NCI-H1436 treated with DMSO at 0.1 percent for 48 hours (cell line): ENCODE measurements around the gene CCT7.

Experiments used
- DNase-seq: peaks from one replicate; lab custom pipeline; 2025; lab: John Stamatoyannopoulos, UW

CCT7 gene

GRCh38 chr2:73268830-73269685 is 35.0 kb downstream of the CCT7 start:
- no peak for DNase-seq

GRCh38 chr2:73269686-73270465 is 35.8 kb downstream of the CCT7 start:
- no peak for DNase-seq

GRCh38 chr2:73272270-73272669 is 38.2 kb downstream of the CCT7 start:
- no peak for DNase-seq

GRCh38 chr2:73279852-73280251 is 45.7 kb downstream of the CCT7 start:
- no peak for DNase-seq

GRCh38 chr2:73281244-73281643 is 47.1 kb downstream of the CCT7 start:
- DNase-seq: no peak

GRCh38 chr2:73282924-73283544 is 48.9 kb downstream of the CCT7 start:
- no peak for DNase-seq

- no peak for DNase-seq
These were observed 49.6 kb downstream of the CCT7 start for GRCh38 chr2:73283545-73284295.

- no peak for DNase-seq
These were observed 50.4 kb downstream of the CCT7 start, which contains the start of gene FBXO41 for GRCh38 chr2:73284296-73285158. FBXO41 (minus strand) TSS chr2:73284478; CDS start chr2:73269630, 14,848 bp downstream.

- DNase-seq: no peak
These were observed 51.1 kb downstream of the CCT7 start for GRCh38 chr2:73285159-73285739.

- no peak for DNase-seq
These were observed 52.1 kb downstream of the CCT7 start for GRCh38 chr2:73286134-73286655.

- no peak for DNase-seq
These were observed 55.2 kb downstream of the CCT7 start for GRCh38 chr2:73289304-73289703.

GRCh38 chr2:73290049-73290839 is 56.1 kb downstream of the CCT7 start:
- DNase-seq: no peak

- DNase-seq: no peak
These were observed 57.0 kb downstream of the CCT7 start for GRCh38 chr2:73291093-73291460.

GRCh38 chr2:73291461-73292315 is 57.6 kb downstream of the CCT7 start:
- no peak for DNase-seq

GRCh38 chr2:73292316-73292905 is 58.3 kb downstream of the CCT7 start:
- no peak for DNase-seq

- no peak for DNase-seq
These were observed 58.9 kb downstream of the CCT7 start for GRCh38 chr2:73292906-73293533.

- DNase-seq: peak; percentile 49
These were observed 59.5 kb downstream of the CCT7 start, which contains the start of gene EGR4 for GRCh38 chr2:73293534-73294171. EGR4 (minus strand) TSS chr2:73293548; CDS start chr2:73293317, 231 bp downstream.
